ENCODE results near the gene PMPCB. TPM values are rescaled to one million over a fixed set of nuclear protein-coding genes. Genes with fewer than 3 reads are reported as not detected.

PMPCB gene
- total and polyA plus RNA-seq, 2 donors (not counting 3 experiments of a cell fraction or from before 2014, with no cell fraction given) = 30.0 to 36.8 TPM

DNA sequence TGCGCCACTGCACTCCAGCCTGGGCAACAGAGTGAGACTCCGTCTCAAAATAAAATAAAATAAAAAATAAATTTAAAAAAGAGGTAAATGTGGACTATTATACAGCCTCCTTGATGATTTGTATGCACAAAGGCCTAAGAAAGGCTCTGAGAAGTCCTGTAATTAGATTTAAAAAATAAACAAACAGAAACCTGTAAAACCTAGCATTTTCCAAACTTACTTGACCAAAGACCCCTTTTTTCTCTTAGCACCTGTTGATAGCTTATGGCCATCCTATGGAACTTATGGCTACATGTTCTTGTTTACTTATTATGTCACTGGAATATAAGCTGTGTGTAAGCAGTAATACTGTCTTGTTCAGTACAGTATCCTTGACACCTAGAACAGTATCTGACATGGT, 41.6 kb downstream of the PMPCB start:
- H3K27me3 ChIP-seq (ENCODE audit: control insufficient read depth in 2 of 2, insufficient read depth in 2 of 2, low read length in 2 of 2) = no peaks in the 10 kb centered on the region
- H3K9me3 ChIP-seq (replicated peaks; ENCODE audit: control insufficient read depth, insufficient read depth, low read length) = no peaks in the 10 kb centered on the region
- no peak for FAIRE-seq
- no peak overlapping the region for H2AFZ ChIP-seq (ENCODE audit: low read depth, low read length)
- no peaks in the 10 kb centered on the region for H4K20me1 ChIP-seq (replicated peaks; ENCODE audit: control insufficient read depth, extremely low read depth, insufficient read depth, low read length)
- dilution Hi-C loops (cut with MboI; ENCODE audit: extremely low pct_ligation_motif_present, low sequenced_read_pairs) = no loop called here
- CTCF ChIA-PET = no interaction called here
- peaks cover 14 to 25% of the 10 kb centered on the region in 2 experiments for H3K36me3 ChIP-seq (ENCODE audit: control insufficient read depth in 2 of 2, extremely low read depth in 1 of 2, insufficient read depth in 2 of 2, low read length in 2 of 2)
- no TSS peak for BruUV-seq (replicated peaks)
- no peak overlapping the region for H3K27ac ChIP-seq (ENCODE audit: insufficient read depth, low read depth, low read length)
- DNase-seq (ENCODE audit: low read depth, low spot score) = no peak
- intact Hi-C loops (cut with micrococcal nuclease) = no loop called here
- peaks cover 7% of the 10 kb centered on the region for H3K4me1 ChIP-seq (ENCODE audit: control insufficient read depth, extremely low read depth, insufficient read depth, low read length)
- peaks cover 72% of the 10 kb centered on the region for H3K79me2 ChIP-seq (ENCODE audit: control insufficient read depth, insufficient read depth, low read length)
- no peaks in the 10 kb centered on the region for H3K9me1 ChIP-seq (replicated peaks; ENCODE audit: control insufficient read depth, extremely low read depth, insufficient read depth, low read length)
- POLR2A ChIA-PET = no interaction called here
- H3K9ac ChIP-seq (replicated peaks; ENCODE audit: extremely low read depth, insufficient read depth, low read length) = no peak overlapping the region
- no peak overlapping the region for H3K4me2 ChIP-seq (ENCODE audit: insufficient read depth, low read length)
- no peak overlapping the region for H3K4me3 ChIP-seq (replicated peaks in 1 of 3; ENCODE audit: insufficient read depth in 1 of 3, low read depth in 1 of 3, low read length in 3 of 3)
- no peak for TF ChIP-seq JUN (IDR thresholded peaks at IDR 0.05; ENCODE audit: borderline replicate concordance, insufficient read depth, insufficient read length, low read depth)
- no peak for TF ChIP-seq POLR2A (IDR thresholded peaks at IDR 0.05; ENCODE audit: low read depth, low read length)
- no peak for TF ChIP-seq EZH2 (IDR thresholded peaks at IDR 0.05; ENCODE audit: borderline replicate concordance, low read depth, low read length, severe bottlenecking)
- TF ChIP-seq MYC (IDR thresholded peaks at IDR 0.05; ENCODE audit: low read depth, low read length) = no peak
- no peak for TF ChIP-seq MAX (IDR thresholded peaks at IDR 0.05; ENCODE audit: insufficient read depth, insufficient read length)
- no peak for TF ChIP-seq CTCF (IDR thresholded peaks at IDR 0.05; ENCODE audit: extremely low read depth in 1 of 2, insufficient read depth in 1 of 2, low read depth in 1 of 2, low read length in 2 of 2)
- TF ChIP-seq POLR2AphosphoS5 (IDR thresholded peaks at IDR 0.05; ENCODE audit: insufficient read depth, low read depth, low read length) = no peak
- TF ChIP-seq GATA2 (IDR thresholded peaks at IDR 0.05; ENCODE audit: insufficient read depth, insufficient read length, low read depth, low read length) = no peak
- no peak for TF ChIP-seq FOS (IDR thresholded peaks at IDR 0.05; ENCODE audit: borderline replicate concordance, insufficient read depth, low read length)

Measured in endothelial cell of umbilical vein (primary cell).